Measurements from ENCODE around the gene MAP7D2.

Gene MAP7D2

DNA sequence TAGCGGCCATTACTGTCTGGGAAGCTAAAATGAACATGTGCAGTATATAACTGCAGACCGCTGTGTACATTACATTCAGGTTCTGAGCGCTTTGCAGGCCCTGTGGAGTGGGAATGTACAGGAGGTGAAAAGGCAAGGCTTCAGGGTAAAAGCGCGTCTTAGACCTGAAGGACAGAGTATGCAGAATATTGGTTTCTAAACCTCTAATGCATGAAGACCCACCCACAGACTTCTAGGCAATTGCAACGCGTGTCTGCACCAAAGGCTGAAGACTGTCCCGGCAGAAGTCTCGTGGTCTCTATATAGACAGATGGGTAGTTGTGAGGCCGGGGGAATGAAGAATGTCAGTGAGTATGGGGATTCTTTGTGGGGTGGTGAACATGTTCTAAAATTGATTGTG lies 5.4 kb downstream of the MAP7D2 start:
- TF ChIP-seq EZH2 (IDR thresholded peaks at IDR 0.05; ENCODE audit: borderline replicate concordance, low read depth, low read length, severe bottlenecking) = no peak
- TF ChIP-seq, protein P1, sequence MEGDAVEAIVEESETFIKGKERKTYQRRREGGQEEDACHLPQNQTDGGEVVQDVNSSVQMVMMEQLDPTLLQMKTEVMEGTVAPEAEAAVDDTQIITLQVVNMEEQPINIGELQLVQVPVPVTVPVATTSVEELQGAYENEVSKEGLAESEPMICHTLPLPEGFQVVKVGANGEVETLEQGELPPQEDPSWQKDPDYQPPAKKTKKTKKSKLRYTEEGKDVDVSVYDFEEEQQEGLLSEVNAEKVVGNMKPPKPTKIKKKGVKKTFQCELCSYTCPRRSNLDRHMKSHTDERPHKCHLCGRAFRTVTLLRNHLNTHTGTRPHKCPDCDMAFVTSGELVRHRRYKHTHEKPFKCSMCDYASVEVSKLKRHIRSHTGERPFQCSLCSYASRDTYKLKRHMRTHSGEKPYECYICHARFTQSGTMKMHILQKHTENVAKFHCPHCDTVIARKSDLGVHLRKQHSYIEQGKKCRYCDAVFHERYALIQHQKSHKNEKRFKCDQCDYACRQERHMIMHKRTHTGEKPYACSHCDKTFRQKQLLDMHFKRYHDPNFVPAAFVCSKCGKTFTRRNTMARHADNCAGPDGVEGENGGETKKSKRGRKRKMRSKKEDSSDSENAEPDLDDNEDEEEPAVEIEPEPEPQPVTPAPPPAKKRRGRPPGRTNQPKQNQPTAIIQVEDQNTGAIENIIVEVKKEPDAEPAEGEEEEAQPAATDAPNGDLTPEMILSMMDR (IDR thresholded peaks at IDR 0.05; ENCODE audit: borderline replicate concordance, extremely low read depth, low read length, poor library complexity, severe bottlenecking) = no peak
- Histone ChIP-seq H3K27me3 (ENCODE audit: insufficient read depth, low read length, poor library complexity) (no peaks in the 10 kb centered on the region), H3K79me2 (ENCODE audit: insufficient read depth, low read length) (no peaks in the 10 kb centered on the region), H3K4me2 (ENCODE audit: insufficient read depth, low read length) (no peak overlapping the region), H2AFZ (ENCODE audit: low read depth, low read length) (no peak overlapping the region), H3K36me3 (ENCODE audit: insufficient read depth, low read length) (no peaks in the 10 kb centered on the region), H3K9ac (ENCODE audit: low read depth, low read length) (no peak overlapping the region), H3K27ac (ENCODE audit: low read length) (no peak overlapping the region), H3K4me1 (ENCODE audit: insufficient read depth, low read length) (no peaks in the 10 kb centered on the region), H3K4me3 (ENCODE audit: low read depth in 1 of 2, low read length in 2 of 2) (no peak overlapping the region), H3K9me3 (ENCODE audit: insufficient read depth, low read length, severe bottlenecking) (no peaks in the 10 kb centered on the region), H4K20me1 (ENCODE audit: insufficient read depth, low read length) (no peaks in the 10 kb centered on the region)
- DNase-seq (no peak), ATAC-seq (ENCODE audit: insufficient read depth, low read depth) (no peak)

DNA sequence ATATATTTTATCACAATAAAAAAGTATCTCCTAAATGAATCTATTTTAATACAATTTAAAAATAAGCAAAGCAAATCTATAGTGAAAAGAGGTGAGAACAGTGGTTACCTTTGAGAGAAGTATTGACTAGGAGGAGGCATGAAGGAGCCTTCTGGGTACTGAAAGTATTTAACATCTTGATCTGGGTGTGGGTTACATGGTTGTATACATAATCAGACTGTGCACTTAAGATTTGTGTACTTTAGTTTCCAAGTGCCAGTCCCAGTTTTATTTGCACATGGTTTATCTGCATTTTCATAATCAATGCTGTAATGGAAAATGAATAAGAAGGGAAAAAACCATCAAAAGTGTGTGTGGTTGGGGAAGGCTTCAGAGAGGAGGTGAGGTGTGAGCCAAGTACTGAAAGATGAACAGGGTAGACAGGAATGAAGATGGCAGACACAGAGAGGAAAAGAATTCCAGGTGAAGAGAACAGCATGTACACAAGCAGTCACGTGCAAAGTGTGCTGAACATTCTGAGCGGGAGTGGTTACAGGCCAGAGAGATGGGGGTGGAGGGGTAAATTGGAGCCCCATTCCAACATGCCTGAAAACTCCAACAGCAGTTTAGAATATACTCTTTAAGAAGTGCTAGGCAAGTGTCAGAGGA lies 14.6 kb downstream of the MAP7D2 start:
- Histone ChIP-seq H3K36me3 (ENCODE audit: insufficient read depth, low read length) (no peaks in the 10 kb centered on the region), H3K79me2 (ENCODE audit: insufficient read depth, low read length) (no peaks in the 10 kb centered on the region)
- DNase-seq = no peak

DNA sequence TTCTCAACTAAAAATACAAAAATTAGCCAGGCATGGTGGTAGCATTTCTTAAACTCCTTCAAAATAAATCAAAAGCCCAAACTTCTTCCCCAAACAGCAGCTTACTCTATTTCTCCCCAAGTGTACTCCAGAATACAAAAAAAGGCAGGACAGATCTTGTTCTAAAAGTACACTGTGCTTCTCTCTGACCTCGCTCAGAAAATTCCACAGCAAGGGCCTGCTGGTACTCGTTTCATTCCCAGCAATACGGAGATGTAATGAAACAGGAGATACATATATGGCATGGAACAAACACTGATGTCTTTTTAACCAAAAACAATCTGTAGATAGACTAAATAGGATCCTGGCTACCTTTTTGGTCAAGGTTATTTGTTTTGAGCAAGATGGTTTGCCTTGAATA lies 25.2 kb downstream of the MAP7D2 start:
- no peak overlapping the region for H2AFZ ChIP-seq (ENCODE audit: low read depth, low read length)
- no peaks in the 10 kb centered on the region for H3K9me3 ChIP-seq (ENCODE audit: insufficient read depth, low read length, severe bottlenecking)
- no peak overlapping the region for H3K9ac ChIP-seq (ENCODE audit: low read depth, low read length)
- no peaks in the 10 kb centered on the region for H3K36me3 ChIP-seq (ENCODE audit: insufficient read depth, low read length)
- no peak for ATAC-seq (ENCODE audit: insufficient read depth, low read depth)
- no peaks in the 10 kb centered on the region for H3K79me2 ChIP-seq (ENCODE audit: insufficient read depth, low read length)
- no peak overlapping the region for H3K27ac ChIP-seq (ENCODE audit: low read length)
- no peaks in the 10 kb centered on the region for H3K27me3 ChIP-seq (ENCODE audit: insufficient read depth, low read length, poor library complexity)
- no peak overlapping the region for H3K4me2 ChIP-seq (ENCODE audit: insufficient read depth, low read length)
- no peaks in the 10 kb centered on the region for H4K20me1 ChIP-seq (ENCODE audit: insufficient read depth, low read length)
- TF ChIP-seq EZH2 (IDR thresholded peaks at IDR 0.05; ENCODE audit: borderline replicate concordance, low read depth, low read length, severe bottlenecking) = no peak
- TF ChIP-seq, protein P1 (IDR thresholded peaks at IDR 0.05; ENCODE audit: borderline replicate concordance, extremely low read depth, low read length, poor library complexity, severe bottlenecking) = no peak
- H3K4me3 ChIP-seq (ENCODE audit: low read depth in 1 of 2, low read length in 2 of 2) = no peak overlapping the region
- DNase-seq = no peak
- H3K4me1 ChIP-seq (ENCODE audit: insufficient read depth, low read length) = no peaks in the 10 kb centered on the region

More for the DNA sequence above, 14.6 kb downstream of the MAP7D2 start:
- Histone ChIP-seq H2AFZ (ENCODE audit: low read depth, low read length) (no peak overlapping the region), H3K27ac (ENCODE audit: low read length) (no peak overlapping the region), H3K9ac (ENCODE audit: low read depth, low read length) (no peak overlapping the region), H3K9me3 (ENCODE audit: insufficient read depth, low read length, severe bottlenecking) (no peaks in the 10 kb centered on the region), H3K4me1 (ENCODE audit: insufficient read depth, low read length) (no peaks in the 10 kb centered on the region), H3K4me2 (ENCODE audit: insufficient read depth, low read length) (no peak overlapping the region), H3K4me3 (ENCODE audit: low read depth in 1 of 2, low read length in 2 of 2) (no peak overlapping the region), H3K27me3 (ENCODE audit: insufficient read depth, low read length, poor library complexity) (no peaks in the 10 kb centered on the region), H4K20me1 (ENCODE audit: insufficient read depth, low read length) (no peaks in the 10 kb centered on the region)
- no peak for TF ChIP-seq EZH2 (IDR thresholded peaks at IDR 0.05; ENCODE audit: borderline replicate concordance, low read depth, low read length, severe bottlenecking)
- TF ChIP-seq, protein P1 (IDR thresholded peaks at IDR 0.05; ENCODE audit: borderline replicate concordance, extremely low read depth, low read length, poor library complexity, severe bottlenecking) = no peak
- ATAC-seq (ENCODE audit: insufficient read depth, low read depth) = no peak

All from DND-41 (cell line).